GM21423 (cell line): ENCODE results near the gene SLC19A1.

Experiments
- ATAC-seq: cut with Tn5 transposase; IDR thresholded peaks from one replicate; pipeline ENCODE4 v1.9.1; 2021; ENCODE audit warnings: mild to moderate bottlenecking, moderate library complexity; ENCODE audit not compliant: unreplicated experiment

SLC19A1 gene

DNA sequence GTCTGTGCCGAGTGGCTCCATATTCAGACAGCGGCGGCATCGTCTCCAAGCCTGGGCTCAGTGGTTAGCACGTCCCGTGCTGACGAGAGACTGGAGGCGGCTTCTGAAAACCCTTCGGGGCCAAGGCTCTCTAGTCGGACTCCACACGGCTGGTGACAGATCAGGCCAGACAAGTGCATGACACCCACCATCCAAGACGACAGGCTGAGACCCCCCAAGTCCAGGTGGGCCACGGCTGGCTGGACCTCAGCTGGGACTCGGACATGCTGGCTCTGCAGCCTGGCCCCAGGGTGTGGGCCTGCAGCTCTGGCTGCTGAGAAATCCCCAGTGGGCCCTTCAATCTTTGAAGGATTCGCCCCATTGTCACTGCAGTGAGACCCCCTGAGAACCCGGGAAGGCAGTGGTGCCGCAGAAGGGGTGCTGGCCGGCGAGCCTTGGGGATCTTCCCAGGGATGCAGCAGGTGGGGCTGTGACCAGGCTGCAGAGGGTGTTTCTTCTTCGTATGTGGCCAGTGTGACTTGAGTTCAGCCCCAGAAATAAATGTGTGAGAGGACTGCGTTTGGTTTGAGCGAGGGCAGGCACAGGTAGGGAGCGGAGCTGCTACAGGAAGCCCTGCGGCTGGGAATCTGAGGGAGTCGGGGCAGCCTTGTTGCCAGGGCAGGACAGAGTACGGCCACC is 15.9 kb upstream of the SLC19A1 start:
- no peak for ATAC-seq

DNA sequence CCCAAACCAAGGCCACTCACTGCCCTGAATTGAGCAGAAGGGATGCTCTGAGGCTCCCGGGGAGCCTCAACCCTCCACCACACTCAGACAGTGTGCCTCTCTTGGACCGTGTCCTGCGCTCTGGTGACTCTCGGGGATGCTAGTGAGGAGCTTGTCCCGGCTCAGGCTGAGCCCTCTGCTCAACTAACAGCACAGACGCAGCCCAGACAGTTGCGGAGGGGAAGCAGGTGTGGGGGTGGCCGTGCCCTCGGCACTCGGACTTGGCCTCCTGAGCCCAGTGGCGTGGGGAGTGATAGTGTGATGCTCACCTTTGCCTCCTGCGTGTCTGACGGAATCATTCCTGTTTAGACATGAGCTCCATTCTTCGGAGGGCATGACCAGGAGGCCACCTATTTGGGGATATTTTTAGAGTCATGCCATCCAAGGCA is 15.4 kb upstream of the SLC19A1 start:
- no peak for ATAC-seq

- no peak for ATAC-seq
Observed at GRCh38 chr21:45556645-45557615, 14.7 kb upstream of the SLC19A1 start.

DNA sequence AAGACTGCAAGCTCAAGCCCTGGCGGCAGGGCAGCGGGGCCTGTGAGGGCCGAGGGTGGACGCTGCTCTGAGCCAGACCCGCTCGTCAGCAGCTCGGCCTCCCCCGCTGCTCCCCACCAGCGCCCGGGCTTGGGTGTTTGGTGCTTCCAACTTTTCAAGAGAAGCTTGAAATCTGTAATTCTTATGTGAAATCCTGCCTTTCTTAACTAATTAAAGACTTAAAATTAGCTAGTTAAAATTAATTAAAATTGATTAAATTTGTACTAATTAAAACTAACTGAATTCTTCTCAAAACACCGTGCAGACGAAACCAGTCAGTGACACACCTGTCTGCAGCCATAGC is 14.0 kb upstream of the SLC19A1 start:
- no peak for ATAC-seq

GRCh38 chr21:45555557-45556301 is 13.5 kb upstream of the SLC19A1 start:
- ATAC-seq = no peak

GRCh38 chr21:45555251-45555556 is 13.0 kb upstream of the SLC19A1 start:
- no peak for ATAC-seq

GRCh38 chr21:45554477-45555175 is 12.4 kb upstream of the SLC19A1 start:
- ATAC-seq = no peak

DNA sequence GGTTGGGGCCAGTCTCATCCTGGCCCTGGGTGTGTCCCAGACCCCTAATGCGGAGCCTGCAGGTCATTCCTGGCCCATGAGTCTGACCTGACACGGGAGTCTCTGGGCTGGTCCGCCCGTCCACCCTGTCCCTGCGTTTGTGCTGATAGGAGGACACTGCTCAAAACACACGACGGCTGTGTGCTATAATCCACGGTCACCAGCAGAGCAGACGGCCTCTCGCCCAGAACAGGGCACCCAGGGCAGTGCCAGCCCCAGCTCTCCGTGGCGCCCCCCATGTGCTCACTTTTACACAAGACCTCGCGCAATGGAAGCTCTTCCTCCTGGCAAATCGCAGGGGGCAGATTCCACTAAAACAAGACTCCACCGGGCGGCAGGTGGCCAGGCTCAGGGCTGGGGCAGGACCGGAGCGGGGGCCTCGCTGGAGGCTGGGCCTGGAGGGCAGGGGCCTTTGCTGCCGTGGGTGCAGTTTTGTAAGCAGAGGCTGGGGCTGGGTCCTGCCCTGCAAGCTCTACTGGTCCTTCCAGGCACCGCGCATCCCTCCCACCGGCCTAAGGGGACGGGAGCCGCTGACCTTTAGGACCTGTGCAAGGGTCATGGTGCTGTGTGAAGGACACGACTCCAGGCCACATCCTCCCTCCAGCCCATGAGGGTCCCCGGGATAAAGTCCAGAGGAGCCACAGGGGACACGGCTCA is 10.6 kb upstream of the SLC19A1 start:
- no peak for ATAC-seq

DNA sequence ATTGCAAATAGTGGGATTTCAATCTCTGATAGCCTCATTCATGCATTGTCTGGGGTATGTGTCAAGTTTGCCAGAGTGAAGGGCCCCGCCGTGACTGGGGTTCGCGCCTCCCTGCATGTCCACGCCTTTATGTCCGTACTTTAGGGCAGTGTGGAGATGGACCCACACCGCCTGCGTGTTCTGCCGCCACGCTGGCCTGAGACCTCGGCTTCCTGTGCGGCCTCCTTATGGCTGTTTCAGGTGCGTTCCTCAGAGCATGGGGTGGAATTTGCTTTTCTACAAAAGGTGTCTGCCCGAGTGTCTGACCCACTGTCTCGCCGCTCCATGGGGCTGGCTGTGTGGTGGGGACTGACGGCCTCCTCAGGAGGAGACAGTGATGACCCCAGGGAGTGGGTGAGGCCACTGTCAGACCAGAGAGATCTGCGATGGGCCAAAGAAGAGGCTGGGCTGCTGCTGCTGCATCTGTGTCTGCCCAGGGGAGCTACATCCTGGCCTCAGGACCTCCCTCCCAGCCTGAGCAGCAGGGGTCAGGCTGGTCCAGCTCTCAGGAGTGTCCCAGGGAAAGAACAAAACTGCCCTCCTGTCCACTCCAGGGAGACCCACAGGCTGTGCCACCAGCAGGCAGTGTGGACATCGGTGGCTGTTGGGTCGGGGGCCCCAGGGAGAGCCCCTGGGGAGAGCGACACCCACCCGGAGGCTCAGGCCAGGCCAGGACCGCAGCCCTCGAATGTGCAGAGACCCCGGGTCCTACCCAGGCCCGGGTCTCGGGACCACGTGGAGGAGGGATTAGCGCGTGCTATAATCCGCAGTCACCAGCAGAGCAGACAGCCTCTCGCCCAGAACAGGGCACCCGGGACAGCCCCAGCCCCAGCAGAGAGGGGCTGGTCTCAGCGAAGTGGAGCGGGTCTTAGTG is 9.8 kb upstream of the SLC19A1 start:
- no peak for ATAC-seq

- ATAC-seq = no peak
Observed at GRCh38 chr21:45551316-45551715, 9.1 kb upstream of the SLC19A1 start.

- ATAC-seq = peak; percentile 58
Observed at GRCh38 chr21:45550522-45551210, 8.4 kb upstream of the SLC19A1 start.

DNA sequence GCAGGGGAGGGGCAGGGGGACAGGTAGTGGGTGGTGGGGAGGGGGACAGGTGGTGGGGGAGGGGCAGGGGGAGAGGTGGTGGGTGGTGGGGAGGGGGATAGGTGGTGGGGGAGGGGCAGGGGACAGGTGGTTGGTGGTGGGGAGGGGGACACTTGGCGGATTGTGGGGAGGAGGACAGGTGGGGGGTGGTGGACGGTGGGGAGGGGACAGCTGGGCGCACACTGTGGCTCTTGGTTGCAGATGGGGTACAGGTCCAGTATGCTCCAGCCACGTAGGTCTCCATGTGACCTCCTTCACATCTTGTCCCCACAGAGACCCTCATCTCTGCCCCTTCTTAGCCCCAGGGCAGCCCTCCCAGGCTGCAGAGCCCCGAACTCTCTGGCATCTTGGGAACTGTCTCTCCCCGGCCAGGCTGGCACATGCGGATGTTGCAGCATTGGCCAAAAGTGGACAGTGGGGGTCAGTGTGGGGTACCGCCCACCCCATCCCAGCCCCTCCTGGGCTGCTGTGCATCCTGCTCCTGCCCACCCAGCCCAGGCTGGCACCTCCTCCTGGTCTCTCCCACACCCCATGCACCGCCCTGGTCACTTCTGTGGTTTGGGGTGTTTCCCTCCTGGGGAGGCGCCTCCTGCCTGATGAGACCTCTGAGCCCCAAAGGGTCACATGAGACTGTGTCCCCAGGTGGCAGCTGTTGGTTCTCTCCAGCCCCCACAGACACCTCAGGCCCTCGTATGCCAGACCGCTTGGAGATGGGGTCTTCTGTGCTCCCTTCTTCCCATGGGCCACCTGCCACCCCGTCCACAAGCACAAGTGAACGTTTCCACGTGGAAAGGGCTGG is 7.6 kb upstream of the SLC19A1 start:
- ATAC-seq = no peak

- ATAC-seq = no peak
Observed at GRCh38 chr21:45548711-45549491, 6.7 kb upstream of the SLC19A1 start.

DNA sequence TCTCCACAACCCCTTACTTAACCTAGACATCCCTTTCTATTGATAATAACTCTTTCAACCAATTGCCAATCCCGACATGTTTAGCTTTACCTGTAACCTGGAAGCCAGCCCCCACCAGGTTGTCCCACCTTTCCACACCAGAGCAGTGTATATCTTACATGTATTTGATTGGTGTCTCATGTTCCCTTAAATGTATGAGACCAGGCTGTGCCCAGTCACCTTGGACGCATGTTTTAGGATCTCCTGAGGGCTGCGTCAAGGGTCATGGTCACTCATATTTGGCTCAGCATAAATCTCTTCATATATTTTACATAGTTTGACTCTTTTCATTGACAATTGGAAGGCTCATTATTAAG is 5.3 kb upstream of the SLC19A1 start:
- ATAC-seq = no peak

DNA sequence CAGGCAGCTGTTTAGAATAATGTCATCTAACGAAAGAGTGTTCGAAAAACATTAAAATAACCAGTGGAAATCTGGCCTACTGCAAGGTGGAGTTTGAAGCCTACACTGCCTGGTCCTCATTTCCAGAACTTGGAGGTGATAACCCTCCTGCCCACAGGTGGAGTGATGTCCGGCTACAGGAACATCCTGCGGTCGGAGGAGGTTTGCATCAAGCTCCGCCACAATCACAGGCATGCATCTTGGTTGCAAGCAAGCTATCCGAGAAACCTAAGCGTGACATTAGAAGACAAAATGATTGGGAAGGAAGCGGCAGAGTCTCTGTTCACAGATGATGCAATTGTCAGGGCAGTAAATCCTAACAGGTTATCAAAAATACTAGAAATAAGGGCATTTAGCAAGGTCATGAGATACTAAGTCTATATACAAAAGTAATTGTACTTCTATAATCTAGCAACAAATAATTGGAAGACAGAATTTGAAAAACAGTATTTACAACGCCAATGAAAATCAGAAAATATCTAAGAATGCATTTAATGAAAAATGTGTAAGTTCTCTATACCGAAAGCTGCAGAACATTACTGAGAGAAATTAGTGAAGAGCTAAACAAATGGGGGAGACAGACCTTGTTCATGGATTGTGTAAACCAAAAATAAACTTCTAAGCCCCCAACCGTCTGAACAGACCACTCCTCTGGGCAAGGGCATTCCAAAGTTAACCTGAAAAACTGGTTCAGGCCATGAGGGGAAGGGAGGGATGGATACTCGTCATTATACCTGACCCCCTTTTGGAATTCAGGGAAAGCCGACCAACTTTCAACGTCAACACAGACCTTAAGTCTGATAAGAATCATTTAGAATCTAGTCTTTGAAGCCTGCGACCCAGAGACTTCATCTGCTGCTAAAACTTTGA is 4.7 kb upstream of the SLC19A1 start:
- ATAC-seq = no peak
